GM10266 (cell line): Measurements from ENCODE around the gene ARL15.

ENCODE experiments used
- DNase-seq: peaks from one replicate; pipeline ENCODE4 v3.0.0; 2012; ENCODE audit errors: extremely low spot score
- TF ChIP-seq, protein P1 (sequence below): IDR thresholded peaks from 2 replicates; pipeline ENCODE4 v1.5.1; 2012; ENCODE audit warnings: mild to moderate bottlenecking, low read depth; ENCODE audit not compliant: control insufficient read depth, insufficient read depth; ENCODE audit errors: missing control alignments

ARL15 gene

DNA sequence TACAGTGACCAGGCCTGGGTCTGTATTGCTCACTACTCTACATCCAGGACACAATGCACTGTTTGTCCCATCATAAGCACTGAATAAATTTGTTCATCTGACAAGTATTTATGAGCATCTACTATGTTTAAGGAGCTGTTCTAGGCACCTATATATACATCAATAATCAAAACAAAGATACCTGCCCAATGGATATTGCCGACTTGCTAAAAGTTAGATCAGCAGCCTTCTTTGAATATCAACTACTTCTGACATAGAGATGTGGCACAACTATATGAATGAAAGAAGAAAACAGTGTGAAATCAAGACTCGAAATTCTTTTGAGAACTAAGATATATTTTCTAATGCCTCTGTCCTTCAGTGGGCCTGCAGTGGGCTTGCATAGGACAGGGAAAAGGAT, 215.7 kb downstream of the ARL15 start:
- TF ChIP-seq, protein P1, sequence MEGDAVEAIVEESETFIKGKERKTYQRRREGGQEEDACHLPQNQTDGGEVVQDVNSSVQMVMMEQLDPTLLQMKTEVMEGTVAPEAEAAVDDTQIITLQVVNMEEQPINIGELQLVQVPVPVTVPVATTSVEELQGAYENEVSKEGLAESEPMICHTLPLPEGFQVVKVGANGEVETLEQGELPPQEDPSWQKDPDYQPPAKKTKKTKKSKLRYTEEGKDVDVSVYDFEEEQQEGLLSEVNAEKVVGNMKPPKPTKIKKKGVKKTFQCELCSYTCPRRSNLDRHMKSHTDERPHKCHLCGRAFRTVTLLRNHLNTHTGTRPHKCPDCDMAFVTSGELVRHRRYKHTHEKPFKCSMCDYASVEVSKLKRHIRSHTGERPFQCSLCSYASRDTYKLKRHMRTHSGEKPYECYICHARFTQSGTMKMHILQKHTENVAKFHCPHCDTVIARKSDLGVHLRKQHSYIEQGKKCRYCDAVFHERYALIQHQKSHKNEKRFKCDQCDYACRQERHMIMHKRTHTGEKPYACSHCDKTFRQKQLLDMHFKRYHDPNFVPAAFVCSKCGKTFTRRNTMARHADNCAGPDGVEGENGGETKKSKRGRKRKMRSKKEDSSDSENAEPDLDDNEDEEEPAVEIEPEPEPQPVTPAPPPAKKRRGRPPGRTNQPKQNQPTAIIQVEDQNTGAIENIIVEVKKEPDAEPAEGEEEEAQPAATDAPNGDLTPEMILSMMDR: no peak
- DNase-seq: no peak

DNA sequence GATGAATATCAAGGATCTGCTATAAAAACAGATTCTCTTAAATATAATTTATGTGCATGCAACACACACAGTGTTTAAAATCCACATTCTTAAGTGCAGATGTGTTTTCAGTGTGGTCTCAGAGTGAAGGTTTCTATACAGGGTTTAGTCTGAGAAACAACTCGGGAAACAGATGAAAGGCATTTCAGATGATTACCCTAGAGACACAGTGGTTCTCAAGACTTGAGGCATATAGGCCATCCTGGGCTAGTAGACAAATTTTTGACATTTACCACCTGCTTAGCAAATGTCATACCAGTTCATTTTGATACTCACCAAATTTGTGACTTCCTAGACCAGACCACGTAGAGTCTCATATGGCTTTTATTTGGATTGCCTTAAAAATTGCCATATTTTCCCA, 216.5 kb downstream of the ARL15 start:
- TF ChIP-seq, protein P1: no peak

DNA sequence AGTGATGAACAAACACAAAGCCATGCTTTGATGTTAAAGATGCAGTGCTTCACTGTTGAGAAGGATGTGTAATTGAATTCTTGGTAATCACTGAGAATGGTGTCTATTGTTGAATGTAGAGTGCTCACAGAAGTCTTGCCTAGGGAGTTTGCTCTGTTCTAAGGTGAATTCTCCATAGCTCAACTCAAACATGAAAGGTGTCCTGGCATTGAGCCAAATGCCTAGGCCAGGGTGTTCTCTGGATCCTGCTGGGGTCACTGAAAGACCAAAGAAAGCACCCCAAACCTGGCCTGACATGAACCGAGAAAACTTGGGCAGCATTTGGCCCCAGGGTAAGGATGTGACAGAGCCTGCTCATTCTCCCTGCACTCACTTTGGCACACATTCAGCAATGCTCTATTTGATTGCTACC, 217.3 kb downstream of the ARL15 start:
- TF ChIP-seq, protein P1: no peak
- DNase-seq: no peak

More for the DNA sequence above, 216.5 kb downstream of the ARL15 start:
- DNase-seq: peak; percentile 5

DNA sequence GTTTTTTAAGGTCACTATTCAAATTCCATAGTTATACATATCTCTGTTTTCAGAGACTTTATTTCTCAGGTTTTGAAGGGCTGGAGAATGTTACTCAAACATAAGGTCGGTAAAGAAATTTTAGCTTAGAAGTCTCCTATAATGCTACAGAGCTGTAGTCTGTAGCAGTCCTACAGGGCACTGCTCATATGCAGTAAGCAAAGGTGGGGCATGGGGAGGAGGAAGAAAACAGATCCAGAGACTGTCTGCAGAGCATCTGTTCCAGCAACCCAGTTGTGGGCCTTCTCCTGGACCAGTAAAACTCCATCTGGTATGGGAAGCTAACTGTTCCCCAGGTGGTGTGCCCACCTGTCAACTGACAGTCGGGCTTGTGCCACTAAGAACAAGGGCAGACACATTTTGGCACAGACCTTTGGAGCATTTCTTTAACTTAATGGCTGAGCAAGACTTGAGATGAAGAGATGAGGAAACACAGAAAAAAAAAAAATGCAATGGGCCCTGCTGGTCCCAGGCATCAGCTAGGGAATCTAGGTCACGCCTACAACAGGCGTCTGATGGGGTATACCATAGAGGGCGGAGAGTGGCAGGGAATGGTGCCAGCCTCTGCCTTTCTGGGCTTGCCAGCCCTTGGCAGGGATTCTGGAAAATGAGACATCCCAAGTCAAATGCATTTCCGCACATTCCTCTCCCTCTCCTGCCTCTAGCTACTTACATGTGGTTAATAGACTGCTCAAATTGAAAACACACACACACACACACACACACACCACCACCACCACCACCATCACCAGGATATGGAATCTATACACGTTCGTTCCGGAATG, 218.9 kb downstream of the ARL15 start:
- DNase-seq: no peak
- TF ChIP-seq, protein P1: no peak

DNA sequence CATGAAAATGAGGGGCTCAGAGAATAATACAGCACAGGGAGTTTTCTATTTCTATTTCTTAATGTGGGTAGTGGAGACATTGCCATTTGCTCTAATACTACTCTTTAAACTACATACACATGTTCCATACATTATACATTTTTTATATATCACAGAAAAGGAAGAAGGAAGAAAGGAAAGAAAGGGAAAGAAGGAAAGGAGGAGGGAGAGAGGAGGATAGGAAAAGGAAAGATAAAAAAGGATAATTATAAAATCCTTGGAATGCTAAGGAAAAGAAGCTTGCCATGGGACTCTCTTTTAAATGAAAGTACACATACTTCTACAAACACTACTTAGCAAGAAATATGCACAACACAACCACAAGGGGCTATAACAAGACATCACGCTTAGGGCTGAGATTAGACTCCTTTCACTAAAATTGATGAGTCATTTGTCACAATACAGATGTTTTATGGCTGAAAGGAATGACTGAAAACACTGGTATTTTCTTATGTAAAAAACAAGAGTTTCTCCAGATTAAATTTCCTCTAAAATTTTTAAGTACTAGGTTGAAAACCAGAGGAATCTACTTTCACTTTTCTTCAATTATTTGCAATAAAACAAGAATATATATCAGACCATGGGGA, 219.8 kb downstream of the ARL15 start:
- TF ChIP-seq, protein P1: no peak
- no peak for DNase-seq

DNA sequence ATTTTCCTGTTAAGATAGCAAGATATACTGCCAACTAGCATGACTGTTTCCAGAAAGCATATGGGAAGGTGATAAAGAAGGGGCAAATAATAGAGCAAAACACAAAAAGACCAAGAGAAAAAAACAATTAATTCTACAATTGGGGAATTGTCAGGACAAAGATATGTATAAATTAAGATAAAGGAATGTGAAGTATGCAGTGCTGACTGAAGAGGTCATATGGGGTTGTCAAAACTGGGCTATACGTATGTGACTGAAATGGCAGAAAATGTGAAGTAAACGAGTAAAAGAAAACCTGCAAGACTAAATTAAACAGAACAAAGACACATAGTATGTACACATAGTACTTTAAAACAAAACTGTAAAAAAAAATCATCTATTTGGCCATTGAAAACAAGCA, 222.3 kb downstream of the ARL15 start:
- TF ChIP-seq, protein P1: no peak
- DNase-seq: no peak

DNA sequence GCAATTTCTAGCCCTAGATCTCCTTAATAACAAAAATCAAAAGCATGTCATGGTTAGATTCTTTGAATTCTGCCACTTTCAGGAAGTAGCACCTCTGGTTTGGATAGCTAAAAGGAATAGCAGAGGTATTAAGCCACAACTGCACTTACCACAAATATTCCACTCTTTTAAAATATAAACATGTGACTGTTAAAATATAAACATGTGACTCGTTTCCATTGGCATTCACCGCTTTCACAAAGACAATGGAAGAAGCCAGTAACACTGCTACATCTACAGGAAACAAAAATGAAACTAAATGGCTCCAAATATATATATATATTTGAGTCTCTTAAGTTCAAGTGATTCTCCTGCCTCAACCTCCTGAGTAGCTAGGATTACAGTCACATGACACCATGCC, 222.9 kb downstream of the ARL15 start:
- DNase-seq: no peak

More for the DNA sequence above, 222.9 kb downstream of the ARL15 start:
- TF ChIP-seq, protein P1: no peak
